HG03457 (cell line): ENCODE measurements around the gene UPK3A.
"Not testable (repeated sequence)": the region's sequence is repeated elsewhere in the genome, so short reads cannot be mapped to it uniquely, and the experiment has no call there.

Source experiments
- ATAC-seq: cut with Tn5 transposase; IDR thresholded peaks from one replicate; pipeline ENCODE4 v1.9.1; 2021; ENCODE audit warnings: moderate number of reproducible peaks; ENCODE audit not compliant: unreplicated experiment

Gene UPK3A

DNA sequence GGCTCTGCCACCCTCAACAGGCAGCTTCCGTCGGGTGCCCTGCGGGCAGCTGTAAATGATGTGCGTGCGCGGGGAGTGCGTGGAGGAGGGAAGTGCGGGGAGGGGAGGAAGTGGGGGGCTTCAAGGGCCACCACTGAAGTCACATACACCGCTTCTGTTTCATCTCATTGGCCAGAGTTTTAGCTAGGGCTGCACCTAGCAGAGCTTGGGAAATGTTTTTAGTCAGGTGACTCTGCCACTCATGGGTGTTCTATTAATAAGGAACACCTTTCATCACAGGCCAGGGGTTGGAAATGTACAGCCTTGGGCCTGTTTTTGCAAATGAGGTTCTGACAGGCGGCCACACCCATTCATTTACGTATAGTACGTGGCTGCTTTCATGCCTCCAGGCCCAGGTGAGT is 39.6 kb downstream of the UPK3A start:
- ATAC-seq = no peak

DNA sequence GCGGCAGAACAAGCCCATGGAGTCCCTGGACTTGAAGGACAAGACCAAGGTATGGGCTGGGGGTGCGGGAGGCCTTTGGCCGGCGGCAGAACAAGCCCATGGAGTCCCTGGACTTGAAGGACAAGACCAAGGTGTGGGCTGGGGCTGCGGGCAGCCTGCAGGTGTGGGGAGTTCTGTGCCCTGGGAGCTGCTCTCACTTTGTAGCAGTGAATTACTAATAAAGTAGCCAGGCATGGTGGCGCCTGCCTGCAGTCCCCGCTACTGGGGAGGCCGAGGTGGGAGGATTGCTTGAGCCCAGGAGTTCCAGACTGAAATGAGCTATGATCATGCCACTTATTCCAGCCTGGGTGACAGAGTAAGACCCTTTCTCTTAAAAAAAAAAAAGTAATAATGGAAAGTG is 43.5 kb downstream of the UPK3A start:
- ATAC-seq = not testable (repeated sequence)

DNA sequence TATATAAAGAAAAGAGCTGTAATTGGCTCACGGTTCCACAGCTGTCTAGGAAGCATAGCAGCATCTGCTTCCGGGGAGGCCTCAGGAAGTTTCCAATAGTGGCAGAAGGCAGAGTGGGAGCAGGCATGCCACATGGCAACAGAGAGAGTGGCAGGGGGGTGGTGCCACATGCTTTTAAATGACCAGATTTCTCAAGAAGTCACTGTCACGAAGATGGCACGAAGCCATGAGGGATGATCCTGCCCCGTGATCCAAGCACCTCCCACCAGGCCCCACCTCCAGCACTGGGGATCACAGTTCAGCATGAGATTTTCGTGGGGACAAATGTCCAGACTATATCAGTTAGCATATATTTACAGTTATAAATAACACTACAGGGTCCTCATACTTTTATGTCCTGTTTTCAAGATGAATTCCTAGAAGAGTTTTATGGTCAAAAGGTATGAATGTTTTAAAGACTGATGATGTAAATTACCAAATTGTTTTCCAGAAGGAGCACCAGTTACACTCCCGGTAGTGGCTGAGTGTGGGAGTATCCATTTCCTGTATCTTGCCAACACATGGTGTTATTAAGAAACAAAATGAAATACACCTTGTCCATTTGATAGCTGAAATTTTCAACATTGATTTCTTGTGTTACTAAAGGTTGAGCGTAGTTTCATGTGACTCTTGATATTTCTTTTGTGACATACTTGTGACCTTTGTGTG is 44.2 kb downstream of the UPK3A start:
- no peak for ATAC-seq

DNA sequence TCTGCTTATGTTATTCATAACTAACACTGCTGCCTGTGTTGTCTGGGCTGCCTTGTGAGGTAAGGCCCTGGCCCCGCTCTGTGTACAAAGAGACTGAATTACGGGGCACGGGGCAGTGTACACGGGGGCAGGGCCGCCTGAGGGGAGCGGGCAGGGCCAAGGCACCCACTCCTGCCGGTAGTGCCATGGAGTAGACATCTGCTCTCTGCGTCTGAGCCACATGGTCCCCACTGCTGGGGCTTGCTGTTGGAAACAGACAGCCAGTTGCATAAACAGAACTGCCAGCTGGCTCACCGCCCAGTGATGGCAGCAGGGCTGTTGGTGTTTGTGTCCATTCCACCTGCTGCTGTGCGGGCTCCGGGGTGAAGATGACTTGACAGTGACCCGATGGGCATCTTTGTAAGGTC is 44.8 kb downstream of the UPK3A start:
- ATAC-seq = no peak

DNA sequence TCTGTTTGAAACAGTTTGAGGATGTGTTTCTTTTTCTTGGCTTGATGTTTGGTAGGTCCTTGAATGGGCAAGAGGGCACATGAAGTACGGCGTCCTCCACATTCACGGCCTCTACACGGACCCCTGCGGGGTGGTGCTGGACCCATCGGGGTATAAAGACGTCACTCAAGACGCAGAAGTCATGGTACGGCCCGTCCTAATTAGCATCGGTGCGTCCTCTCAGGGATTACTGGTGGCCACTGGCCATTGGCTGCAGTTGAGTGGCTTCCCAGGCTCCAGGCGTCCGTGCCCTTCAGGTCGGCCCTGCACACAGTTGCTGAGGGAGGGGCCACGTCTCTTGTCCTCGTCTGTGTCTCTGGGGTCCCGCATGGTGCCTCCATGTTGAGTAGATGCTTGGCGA is 45.8 kb downstream of the UPK3A start:
- no peak for ATAC-seq

DNA sequence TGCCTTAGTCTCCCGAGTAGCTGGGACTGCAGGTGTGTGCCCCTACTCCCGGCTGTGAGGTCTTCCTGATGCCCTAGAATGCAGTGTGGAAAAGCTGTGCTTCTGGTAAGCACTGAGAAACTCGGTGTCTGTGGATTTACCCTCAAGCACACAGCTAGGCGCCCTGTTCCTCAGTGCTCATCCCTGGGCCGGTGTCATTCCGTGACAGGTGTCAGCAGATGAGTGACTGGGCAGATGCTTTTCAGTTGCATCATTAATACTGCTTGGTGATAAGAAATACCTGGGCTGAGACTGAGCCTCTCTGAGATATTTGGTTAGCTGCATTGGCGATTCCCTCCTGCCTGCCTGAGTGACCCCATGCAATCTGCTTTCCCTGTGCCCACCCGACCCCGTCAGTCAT is 46.7 kb downstream of the UPK3A start:
- ATAC-seq = no peak

DNA sequence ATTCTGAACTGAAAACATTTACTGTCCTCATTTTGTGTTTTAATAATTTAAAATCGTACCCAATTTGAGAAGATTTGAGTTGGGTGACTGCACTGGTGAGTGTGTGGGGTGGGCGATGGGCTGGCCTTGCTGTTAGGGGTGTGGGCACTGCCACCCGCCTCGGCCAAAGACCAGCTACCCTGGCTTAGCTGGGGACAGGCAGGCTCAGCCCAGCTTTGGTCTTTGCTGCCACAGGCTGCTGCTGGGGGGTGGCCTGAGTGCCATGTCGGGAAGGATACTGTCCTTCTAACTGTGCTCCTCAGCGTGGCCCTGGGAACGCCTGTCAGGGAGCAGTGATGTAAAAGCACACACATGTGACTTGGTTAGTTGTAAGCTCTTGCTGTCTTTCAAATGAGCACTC is 47.3 kb downstream of the UPK3A start:
- ATAC-seq = no peak

DNA sequence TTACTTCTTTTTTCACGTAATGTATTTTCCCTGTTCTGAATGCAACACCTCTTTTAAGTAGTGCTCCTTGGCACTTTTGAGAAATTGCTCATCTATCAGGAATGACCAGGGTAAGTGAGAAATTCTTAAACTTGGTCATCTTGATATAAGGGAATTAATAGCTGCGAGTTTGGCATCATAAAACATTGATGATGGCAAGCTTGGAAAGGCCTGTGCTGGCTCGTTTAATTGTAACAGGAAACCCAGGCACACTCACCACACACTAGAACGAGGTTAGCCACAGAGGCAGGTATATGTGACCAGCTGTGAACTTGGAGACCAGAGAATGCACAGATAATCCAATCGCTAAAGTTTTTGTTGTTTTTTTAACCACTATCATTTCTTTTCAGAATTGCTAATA is 49.3 kb downstream of the UPK3A start:
- ATAC-seq = no peak

DNA sequence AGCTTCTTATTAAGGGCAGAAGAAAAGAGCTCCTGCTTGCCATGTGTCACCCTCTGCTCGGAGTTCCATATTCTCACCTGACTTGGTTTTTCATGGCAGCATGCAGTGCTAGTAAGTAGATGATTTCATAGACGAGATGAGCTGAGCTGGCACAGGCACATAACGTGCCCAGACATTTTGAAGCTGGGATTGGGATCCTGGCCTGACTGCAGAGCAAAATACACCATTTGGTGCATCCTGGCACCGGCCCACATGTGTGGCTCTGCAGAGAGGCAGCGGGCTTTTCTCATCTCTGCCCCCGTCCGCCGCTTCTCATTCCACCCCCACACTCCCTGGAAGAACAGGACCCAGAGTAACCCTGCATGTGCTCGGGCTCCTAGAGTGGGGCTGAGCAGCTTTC is 49.8 kb downstream of the UPK3A start:
- ATAC-seq = no peak

DNA sequence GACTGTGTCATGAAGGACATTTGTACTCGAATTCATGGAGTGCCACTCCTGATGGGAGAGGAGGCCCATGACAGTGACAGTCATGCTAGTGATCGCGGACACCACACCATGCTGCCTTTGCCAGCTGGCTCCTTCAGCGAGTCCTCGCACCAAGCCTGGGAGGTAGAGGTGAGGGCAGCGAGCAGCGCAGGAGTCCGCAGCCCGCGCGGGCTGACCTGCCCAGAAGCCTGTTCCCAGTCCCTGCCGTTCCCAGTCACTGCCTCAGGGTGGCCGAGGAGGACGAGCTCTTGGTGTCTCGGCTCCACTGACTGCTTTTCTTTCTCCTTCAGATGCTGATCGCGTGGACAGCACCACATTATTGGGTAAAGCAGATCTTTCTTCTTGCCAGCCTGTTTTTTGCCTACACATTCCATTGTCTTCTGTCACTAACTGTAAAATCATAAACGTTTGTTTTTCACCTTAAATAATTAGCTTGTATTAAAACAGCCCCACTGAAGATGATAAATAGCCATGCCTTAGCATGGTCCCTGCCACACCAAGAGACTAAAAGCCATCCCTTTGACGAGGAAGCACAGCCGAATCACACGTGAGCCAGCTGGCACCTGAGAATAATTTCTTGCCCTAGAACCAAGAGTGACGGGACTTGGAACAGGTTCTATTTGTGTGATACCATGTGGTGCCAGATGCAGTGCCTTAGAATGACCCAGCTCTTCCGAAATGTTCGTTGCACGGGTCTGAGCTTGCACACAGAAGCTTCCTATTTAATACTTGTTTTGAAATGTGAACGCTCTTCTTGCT is 50.5 kb downstream of the UPK3A start:
- no peak for ATAC-seq

DNA sequence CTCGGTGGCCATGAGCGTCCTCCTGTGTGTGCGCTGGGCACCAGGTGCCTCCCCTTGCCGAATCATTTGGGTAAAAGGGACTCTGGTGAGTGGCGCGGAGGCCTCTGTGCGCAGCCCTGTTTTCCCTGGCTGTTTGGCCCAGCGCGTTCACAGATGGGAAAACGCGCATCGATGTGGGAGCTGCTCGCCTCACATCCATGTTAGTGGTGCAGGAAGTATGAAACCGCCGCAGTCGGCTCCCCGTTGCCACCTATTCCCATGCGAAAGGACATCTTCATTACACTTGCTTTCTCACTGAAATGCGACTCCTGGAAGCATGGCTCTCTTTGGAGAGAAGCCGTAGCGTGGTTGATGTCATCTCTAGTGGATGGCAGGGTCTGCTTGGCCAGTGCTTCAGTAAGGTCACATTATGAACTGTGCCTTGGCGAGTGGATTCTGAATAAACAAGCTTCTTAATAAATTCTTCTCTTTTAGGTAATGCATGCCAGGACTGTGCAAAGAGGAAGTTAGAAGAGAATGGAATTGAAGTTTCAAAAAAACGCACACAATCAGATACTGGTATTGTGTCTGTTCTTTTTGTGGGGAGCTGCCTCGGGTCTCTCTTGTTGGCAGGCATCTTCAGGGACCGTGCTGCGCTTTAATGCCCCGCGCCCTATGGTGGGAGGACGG is 51.2 kb downstream of the UPK3A start:
- ATAC-seq = no peak

DNA sequence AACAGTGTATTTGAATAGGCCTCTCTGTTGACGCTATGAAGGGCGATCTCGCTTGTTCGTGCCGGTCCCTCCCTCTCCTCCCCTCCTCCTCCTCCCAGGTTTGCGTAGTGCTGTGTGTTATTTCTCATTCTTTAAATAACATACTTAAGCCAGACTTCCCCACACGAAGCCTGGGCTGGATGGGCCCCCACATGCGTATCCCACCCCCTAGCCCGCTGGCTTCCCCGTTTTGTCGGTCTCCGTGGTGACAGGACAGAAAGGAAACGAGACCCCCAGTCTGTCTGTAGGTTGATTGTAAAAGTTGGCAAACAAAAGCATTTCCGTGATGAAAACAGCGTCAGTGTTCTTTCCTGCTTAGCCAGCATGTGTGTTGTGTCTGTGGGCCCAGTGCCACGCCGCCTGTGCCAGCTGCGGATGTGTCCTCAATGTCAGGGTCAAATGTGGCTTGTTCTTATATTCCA is 52.3 kb downstream of the UPK3A start:
- no peak for ATAC-seq

DNA sequence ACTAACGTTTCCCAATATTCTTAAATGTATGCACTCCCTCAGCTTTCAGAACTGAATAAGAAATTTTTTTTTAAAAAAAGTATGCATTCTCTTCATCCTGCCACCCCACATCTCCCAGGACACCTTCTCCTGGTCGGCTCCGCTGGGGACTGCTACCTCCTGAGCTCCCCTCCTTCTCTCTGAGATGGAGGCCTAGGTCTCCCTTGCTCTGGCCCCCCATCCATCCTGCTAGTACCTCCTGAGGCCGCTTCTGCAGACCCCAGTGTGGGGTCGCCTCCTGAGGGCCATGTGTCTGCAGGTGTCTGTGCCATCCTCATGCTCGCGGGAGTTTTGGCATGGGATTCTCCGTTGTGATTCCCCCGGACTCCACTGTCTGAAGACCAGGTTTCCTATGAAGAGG is 52.8 kb downstream of the UPK3A start:
- ATAC-seq = no peak

DNA sequence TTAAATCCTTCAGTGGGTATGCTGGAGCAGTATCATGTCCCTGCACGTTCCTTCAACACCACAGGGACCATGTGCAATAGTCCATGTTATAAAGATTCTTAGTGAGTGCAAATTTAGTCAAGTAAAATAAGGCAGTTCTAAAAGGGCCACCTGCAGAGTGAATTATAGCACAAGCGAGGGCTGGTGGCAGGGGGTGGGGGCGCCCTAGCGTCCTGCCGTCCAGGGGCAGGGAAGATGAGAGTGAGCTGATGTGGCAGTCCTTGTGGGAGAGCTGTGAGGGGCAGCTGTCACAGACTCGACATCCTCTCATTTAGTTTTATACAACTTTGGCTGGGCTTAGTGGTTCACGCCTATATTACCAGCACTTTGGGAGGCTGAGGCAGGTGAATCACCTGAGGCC is 54.0 kb downstream of the UPK3A start:
- ATAC-seq = no peak

DNA sequence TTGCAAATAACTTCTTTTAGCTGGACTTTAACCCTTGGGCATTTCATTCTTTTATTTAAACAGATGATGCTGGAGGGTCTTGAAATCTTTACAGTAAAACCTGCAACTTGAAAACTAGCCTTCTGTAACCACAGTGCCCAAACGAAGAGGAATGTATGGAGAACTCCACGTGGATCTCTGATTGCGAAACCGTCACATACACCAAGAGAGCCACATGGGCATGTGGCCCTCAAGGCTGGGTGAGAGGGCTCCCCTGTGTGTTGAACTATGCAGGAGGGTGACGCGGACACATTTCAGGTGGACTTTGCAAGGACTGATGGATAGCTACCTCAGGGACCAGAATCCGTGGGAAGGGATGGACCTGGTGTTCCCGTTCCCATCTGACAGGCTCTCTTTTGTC is 55.6 kb downstream of the UPK3A start:
- no peak for ATAC-seq

DNA sequence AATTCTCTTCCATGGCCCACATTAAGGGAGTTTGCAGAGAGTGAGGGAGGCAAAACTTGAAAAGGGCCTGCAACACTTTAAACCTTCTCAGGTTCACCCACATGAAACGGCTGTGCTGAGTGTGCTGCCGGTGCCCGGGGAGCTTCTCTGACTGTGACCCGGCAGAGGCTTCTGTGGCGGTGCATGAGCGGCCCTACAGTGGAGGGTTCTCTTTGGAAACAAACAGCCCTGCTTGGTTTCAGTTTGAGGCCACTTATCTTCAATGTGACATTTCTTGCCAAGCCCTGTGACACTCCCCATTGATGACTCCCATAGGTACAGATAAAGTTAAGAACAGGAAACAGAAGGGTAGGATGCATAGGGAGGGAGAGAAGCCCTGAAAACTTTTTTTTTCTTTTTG is 56.7 kb downstream of the UPK3A start:
- no peak for ATAC-seq

DNA sequence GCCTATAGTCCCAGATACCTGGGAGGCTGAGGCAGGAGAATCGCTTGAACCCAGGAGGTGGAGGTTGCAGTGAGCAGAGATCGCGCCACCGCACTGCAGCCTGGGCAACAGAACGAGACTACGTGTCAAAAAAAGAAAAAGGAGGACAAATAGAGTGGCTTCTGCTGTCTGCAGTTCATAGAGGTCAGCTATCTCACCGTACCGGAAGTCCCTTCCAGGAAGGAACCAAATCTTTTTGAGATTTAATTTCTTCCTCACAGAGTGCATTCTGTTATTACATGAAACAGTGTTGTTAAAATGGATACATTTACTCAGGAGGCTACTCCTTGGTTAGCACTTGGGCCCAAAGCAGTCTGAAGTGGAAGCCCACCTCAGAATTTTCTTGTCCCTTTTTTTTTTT is 58.4 kb downstream of the UPK3A start:
- ATAC-seq = no peak

DNA sequence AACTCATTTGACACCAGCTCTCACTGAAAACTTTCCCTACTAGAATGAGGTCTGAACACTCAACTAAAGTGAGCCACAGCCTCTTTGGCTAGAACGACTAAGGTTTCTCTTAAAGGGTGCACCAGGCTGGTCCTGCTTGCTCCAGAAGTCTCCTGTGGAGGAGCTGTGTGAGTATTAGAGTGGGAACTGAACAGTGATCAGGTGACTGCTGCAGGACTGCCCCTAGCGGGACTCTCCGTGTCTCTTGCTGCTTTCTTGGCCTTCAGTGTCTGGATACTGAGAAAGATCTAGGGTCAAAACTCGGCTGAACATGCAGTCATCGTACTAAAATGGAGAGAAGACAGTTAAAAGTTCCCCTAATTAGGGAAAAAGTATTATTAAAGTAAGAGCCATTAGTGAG is 59.6 kb downstream of the UPK3A start:
- no peak for ATAC-seq
